ENCODE measurements around the gene MOSPD3. TPM values are rescaled to one million over a fixed set of nuclear protein-coding genes. Genes with fewer than 3 reads are reported as not detected.
A peak's percentile ranks its signal among the peaks of the same experiment; 100 is the strongest.

MOSPD3 gene
- total RNA-seq, 1 donor from 2014 or later = 11.0 TPM

DNA sequence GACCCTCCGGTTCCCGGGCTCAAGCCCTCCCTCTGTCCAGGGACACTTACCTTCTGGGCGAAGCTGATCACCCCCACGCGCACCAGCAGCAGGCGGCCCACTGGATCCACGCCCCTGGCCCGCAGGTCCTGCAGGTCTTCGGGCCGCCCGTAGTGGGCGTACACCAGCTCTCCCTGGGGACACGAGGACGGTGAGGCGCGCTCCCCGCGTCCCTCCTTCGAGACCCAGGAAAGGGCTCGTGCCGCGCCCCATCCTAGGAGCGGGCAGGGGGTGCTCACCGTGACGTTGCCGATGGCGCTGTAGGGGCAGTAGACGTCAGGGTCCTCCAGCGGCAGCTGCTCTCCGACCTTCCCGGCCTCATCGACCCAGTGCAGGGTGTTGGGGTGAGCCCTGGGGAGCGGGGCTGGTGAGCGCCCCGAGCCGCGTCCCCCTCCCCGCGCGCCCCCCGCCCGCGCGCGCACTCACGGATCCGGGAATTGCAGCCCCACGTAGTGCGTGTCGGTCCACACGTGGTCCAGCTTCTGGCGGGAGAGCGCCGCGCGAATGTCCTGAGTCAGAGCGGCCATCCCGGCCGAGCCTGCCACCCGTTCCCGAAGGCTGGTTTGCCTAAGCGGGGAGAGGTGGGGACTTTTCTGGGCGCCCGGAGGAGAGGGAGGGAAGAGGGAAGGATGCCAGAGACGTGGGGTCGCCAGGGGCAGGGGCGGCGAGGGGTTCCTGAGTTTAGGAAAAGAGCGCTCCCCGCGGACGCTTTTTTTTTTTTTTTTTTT, 20.8 kb downstream of the MOSPD3 start:
- no peaks in the 10 kb centered on the region for H3K36me3 ChIP-seq
- H3K9me3 ChIP-seq = no peaks in the 10 kb centered on the region
- peaks cover 0 to 8% of the 10 kb centered on the region in 2 donors for H3K4me1 ChIP-seq
- no peak for DNase-seq (ENCODE audit: low spot score in 2 of 2)
- peaks cover 5% of the 10 kb centered on the region for H3K27me3 ChIP-seq
- TF ChIP-seq, protein P1, sequence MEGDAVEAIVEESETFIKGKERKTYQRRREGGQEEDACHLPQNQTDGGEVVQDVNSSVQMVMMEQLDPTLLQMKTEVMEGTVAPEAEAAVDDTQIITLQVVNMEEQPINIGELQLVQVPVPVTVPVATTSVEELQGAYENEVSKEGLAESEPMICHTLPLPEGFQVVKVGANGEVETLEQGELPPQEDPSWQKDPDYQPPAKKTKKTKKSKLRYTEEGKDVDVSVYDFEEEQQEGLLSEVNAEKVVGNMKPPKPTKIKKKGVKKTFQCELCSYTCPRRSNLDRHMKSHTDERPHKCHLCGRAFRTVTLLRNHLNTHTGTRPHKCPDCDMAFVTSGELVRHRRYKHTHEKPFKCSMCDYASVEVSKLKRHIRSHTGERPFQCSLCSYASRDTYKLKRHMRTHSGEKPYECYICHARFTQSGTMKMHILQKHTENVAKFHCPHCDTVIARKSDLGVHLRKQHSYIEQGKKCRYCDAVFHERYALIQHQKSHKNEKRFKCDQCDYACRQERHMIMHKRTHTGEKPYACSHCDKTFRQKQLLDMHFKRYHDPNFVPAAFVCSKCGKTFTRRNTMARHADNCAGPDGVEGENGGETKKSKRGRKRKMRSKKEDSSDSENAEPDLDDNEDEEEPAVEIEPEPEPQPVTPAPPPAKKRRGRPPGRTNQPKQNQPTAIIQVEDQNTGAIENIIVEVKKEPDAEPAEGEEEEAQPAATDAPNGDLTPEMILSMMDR (IDR thresholded peaks at IDR 0.05) = peak in 1 of 3 experiments; percentile 36
- H3K27ac ChIP-seq = no peak overlapping the region
- intact Hi-C loops (cut with DNase I) = loop anchor here (5.0 kb wide), 1 partner anchor 59 kb away; the partner anchor contains the start of gene GIGYF1
- peak overlapping the region; percentile 61 to 62 for H3K4me3 ChIP-seq

DNA sequence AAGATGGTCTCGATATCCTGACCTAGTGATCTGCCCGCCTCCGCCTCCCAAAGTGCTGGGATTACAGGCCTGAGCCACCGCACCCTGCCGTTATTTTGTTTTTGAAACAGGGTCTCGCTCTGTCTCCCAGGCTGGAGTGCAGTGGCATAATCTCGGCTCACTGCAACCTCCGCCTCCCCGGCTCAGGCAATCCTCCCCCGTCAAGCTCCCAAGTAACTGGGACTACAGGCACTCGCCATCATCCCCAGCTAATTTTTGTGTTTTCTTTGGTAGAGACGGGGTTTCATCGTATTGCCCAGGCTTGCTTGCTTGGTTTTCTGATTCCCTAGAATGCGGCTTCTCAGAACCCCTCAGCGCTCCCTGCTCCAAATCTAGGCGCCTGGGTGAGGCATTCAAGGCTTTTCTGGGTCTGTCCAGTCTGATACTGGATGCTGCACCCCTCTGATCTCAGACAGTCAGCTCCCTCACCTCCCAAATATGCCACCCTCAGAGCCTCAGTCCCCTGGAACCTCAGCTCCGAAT, 27.7 kb downstream of the MOSPD3 start:
- TF ChIP-seq, protein P1 (IDR thresholded peaks at IDR 0.05) = no peak
- DNase-seq (ENCODE audit: low spot score in 2 of 2) = no peak
- no peak overlapping the region for H3K27ac ChIP-seq
- no peak overlapping the region for H3K4me3 ChIP-seq
- intact Hi-C loops (cut with DNase I) = no loop called here
- H3K36me3 ChIP-seq = no peaks in the 10 kb centered on the region
- no peaks in the 10 kb centered on the region for H3K9me3 ChIP-seq
- H3K27me3 ChIP-seq = no peaks in the 10 kb centered on the region
- H3K4me1 ChIP-seq = no peaks in the 10 kb centered on the region

DNA sequence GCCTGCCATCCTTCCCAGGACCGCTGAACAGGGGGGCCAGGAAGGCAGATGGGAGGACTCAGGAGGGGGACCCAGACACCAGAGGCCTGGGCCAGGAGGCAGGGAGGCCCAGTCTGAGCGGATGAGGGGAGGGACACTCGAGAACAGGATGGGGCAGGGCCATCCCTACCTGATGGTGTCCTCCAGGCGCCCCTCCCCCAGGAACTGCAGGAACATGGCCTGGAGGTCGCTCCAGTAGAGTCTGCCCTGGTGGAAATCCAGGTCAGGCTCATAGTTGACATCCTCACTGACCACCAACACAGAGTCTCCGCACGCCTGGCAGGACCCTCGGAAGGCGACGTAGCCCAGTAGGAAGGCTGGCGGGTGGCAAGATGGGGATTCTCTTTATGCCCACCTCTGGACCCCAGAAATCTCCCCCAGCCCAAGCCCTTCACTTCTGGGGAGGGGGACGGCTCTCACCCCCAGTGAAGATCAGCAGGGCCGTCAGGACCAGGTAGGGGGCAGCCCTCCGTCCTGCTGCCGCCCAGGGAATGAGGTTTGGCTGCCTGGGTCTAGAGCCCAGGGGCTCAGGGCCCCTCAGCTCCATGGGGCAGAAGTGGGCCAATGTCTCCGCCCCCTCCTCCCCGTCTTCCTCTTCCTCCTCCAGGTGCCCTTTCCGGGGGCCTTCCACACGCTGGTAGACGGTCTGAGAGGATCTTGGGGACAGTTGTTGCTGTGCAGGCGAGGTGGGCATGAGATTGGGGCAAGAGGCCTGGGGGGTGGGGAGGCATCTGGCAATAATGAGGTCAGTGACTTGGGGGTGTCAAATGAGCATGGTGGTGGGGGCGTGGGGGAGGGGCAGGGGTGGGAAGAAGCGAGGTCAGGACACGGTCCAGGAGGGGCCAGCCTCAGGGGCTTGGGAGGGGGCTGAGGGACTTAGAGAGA, 28.4 kb downstream of the MOSPD3 start:
- no peak overlapping the region for H3K27ac ChIP-seq
- H3K4me3 ChIP-seq = no peak overlapping the region
- H3K9me3 ChIP-seq = no peaks in the 10 kb centered on the region
- TF ChIP-seq, protein P1 (IDR thresholded peaks at IDR 0.05) = no peak
- DNase-seq (ENCODE audit: low spot score in 2 of 2) = no peak
- intact Hi-C loops (cut with DNase I) = no loop called here
- no peaks in the 10 kb centered on the region for H3K36me3 ChIP-seq
- no peaks in the 10 kb centered on the region for H3K27me3 ChIP-seq
- H3K4me1 ChIP-seq = no peaks in the 10 kb centered on the region

DNA sequence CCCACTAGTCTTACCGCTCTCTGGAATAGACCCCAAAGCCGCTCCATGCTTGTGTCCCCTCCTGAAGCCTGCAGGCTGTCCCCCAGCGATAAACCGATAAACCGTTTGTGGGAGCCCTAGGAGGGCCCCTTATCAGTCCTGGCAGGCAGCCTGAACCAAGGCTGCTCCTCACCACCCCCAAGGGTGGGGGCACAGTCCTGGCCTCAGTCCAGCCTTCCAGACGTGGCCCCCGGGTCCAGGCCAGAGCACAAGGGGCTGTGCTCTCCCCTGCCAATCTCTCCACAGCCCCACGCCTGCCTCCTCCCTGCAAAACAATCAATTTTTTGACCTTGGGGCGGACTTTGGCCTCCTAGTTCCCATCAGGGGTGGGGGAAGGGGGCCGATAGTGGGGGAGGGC, 29.1 kb downstream of the MOSPD3 start, which contains the start of gene TFR2:
TSS of gene TFR2 (minus strand) at position 90 of the 397 bp plus-strand sequence. CDS start at position 47, 43 bp downstream.
- H3K27me3 ChIP-seq = no peaks in the 10 kb centered on the region
- H3K4me1 ChIP-seq = no peaks in the 10 kb centered on the region
- intact Hi-C loops (cut with DNase I) = no loop called here
- DNase-seq (ENCODE audit: low spot score in 2 of 2) = no peak
- H3K27ac ChIP-seq = no peak within 1 kb of the TSS
- H3K4me3 ChIP-seq = no peak within 1 kb of the TSS
- no peaks in the 10 kb centered on the region for H3K36me3 ChIP-seq
- TF ChIP-seq, protein P1 (IDR thresholded peaks at IDR 0.05) = no peak
- no peaks in the 10 kb centered on the region for H3K9me3 ChIP-seq

DNA sequence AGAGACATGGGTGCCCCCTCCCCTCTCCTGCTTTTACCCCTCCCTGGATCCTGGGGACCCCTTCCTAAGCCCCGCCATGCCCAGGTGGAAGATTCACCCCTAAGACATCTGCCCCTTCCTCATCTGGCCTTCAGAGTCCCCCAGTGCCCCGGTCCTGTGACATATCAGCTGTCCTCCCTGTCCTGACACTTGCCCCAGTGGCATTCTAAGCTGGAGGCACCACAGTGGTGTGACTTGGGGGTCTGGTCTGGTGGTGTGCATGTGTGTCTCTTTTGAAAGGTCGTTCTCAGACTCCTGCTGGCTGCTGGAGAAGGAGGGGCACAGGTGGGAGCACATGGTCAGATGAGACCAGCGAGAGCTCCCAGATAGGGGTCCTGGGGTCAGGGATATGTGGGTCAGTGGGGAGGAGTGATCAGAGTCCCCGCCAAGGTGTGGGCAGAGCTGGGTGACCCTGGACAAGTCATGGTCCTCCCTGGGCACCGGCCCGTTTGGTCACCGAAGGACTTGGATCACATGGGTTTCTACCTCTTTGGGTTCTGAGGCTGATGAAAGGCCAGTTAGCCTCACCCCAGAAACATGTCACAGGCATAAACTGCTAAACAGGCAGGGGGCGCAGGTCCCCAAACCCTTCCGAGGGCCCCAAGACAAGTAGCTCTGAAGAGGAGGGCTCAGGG, 29.7 kb downstream of the MOSPD3 start:
- DNase-seq (ENCODE audit: low spot score in 2 of 2) = no peak
- no peaks in the 10 kb centered on the region for H3K36me3 ChIP-seq
- intact Hi-C loops (cut with DNase I) = no loop called here
- TF ChIP-seq, protein P1 (IDR thresholded peaks at IDR 0.05) = no peak
- H3K27ac ChIP-seq = no peak overlapping the region
- H3K9me3 ChIP-seq = no peaks in the 10 kb centered on the region
- H3K27me3 ChIP-seq = no peaks in the 10 kb centered on the region
- no peak overlapping the region for H3K4me3 ChIP-seq
- H3K4me1 ChIP-seq = no peaks in the 10 kb centered on the region

Data from ascending aorta (tissue), 2 donors.